ENCODE measurements around the gene RANBP9.

RANBP9 gene

DNA sequence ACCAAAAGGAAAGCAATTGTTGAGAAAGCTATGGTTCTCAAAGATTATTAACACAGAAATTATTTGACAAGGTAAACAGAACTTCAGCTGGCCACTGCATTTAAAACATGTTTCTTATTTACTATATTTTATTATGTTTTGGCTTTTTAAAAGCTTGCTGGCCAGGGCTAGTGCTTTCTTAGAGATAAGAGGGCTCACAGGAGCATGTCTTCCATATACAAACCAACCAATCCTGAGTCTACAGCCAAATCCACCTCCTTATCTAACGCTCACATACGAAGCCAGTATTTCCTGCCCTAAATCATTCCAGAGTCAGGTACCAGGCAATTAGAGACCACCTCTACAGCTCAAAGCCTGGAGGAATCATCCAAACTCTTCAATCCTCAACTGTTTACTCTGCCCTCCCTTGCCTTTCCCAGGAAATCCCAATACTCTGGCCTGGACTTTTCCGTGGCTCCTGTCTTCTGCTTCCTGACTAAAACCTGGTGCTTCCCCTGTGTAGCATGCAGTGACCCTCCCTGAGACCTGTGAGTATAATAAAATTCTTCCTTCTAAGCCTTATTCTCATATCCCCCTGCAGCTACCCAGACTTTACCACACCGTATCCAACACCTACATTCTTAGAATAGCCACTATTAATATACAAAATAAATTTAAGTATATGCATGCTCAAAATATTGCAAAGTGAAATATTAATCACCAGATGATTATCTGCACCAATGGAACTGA is 33.2 kb downstream of the RANBP9 start:
- no peak for DNase-seq (ENCODE audit: low spot score)

GRCh38 chr6:13677878-13678254 is 33.8 kb downstream of the RANBP9 start:
- DNase-seq (ENCODE audit: low spot score) = no peak

- DNase-seq (ENCODE audit: low spot score) = no peak
Measured at GRCh38 chr6:13676551-13677156, 35.0 kb downstream of the RANBP9 start.

DNA sequence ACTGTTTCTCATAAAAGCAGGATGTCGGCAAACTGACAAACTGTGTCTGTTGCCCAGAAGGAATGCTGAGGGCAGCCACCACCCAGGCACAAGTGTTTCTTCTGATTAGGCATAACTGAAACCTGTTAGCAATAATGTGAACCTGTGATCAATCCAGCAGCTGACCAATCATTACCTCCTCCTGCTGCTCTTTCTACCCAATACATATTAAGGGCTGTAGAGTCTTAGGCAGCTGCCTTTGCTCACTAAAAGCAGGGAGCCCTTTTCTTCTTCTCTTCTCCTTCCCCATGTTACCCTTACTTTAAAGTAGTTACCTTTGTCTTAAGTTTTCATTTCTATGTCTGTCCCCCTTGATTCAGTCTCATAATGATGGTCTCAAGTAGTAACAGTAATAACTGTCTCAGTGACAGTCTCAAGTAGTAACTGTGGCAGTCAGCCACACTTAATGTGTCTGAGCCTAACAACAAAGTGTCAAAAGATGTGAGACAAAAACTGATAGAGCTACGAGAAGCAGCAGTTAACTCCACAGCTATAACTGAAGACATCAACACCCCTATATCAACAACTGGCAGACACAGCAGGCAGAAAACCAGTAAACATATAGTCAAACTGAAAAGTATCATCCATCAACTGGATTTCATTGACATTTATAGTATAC is 37.0 kb downstream of the RANBP9 start:
- no peak for DNase-seq (ENCODE audit: low spot score)

- no peak for DNase-seq (ENCODE audit: low spot score)
Measured at GRCh38 chr6:13673825-13674444, 37.7 kb downstream of the RANBP9 start.

DNA sequence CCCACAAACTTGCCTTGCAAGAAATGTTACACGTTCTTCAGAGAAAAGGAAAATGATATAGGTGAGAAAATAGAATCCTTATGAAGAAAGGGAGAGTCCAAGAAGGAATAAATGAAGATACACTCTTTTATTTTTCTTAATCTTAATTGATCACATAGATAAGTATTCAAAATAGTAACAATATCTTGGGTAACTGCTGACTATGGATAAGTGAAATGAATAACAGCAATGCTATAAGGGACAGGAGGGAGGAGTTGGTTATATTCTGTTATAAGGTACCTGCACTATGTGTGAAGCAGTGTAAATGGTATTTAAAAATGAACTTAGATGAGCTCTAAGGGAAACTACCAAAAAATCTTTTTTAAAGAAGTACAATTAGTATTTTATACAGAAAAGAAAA is 38.3 kb downstream of the RANBP9 start:
- no peak for DNase-seq (ENCODE audit: low spot score)

DNA sequence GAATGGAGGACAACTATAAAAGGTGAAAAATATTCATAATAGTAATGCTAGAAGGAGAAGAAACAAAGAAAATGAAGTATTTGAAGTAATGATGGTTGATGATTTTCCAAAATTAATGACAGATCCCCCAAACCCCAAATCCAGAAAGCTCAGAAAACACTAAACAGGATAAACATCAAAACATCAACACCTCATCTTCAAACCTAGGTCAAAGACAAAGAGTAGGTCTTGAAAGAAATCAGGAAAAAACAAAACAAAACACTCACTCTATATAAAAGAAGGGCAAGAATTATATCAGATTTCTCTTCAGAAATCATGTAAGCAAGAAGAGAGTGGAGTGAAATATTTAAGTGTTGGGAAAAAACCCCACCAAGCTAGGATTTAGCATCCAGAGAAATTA is 38.7 kb downstream of the RANBP9 start:
- no peak for DNase-seq (ENCODE audit: low spot score)

GRCh38 chr6:13671548-13672127 is 40.0 kb downstream of the RANBP9 start:
- no peak for DNase-seq (ENCODE audit: low spot score)

- no peak for DNase-seq (ENCODE audit: low spot score)
Measured at GRCh38 chr6:13669476-13669875, 42.2 kb downstream of the RANBP9 start.

GRCh38 chr6:13668291-13668928 is 43.2 kb downstream of the RANBP9 start:
- no peak for DNase-seq (ENCODE audit: low spot score)

DNA sequence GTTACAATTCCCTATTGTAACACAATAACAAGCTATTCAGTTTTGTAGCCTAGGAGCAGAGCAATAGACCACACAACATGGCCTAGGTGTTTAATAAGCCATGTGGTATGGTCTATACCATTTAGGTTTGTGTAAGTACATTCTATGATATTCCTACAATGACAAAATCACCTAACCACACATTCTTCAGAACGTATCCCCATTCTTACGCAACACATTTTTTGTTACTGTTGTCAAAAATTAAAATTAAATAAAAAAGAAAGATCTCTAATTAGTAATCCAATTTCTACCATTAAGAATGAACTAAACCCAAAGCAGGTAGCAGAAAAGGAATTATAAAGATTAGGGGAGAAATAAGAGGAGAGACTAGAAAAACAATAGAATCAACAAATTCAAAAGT is 44.0 kb downstream of the RANBP9 start:
- DNase-seq (ENCODE audit: low spot score) = no peak

DNA sequence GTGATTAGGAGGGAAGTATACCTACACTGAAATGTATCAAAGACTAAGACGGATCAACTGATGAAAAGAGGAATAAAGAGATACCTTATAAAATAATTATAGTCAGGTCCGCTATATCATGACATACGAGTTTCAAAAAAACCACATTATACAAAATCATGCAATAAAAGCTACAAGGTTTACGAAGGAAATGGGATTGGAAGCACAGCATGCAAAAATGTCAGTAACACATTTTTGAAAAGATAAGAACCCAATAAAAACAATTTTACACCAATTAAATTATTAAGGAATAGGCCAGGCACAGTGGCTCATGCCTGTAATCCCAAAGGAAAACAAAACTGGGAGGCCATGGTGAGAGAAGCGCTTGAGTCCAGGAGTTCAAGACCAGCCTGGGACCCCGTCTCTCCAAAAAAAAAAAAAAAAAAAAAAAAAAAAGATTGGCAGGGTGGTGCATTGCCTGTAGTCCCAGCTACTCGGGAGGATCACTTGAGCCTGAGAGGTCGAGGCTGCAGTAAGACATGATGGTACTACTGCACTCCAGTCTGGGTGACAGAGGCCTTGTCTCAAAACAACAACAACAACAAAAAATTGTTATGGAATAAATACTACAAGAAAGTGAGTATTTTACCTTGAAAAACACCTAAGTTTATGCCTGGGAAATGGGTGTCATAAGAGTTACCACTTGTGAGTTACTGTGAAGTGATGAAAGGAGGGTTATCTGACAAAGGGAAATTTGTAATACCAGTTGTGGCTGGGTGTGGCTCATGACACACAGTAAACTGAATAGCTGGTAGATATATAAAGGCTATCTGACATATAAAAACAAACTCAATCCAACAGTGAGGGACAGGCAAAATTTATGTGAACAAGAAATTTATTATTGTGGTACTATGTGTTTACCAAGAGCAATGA is 45.2 kb downstream of the RANBP9 start:
- no peak for DNase-seq (ENCODE audit: low spot score)

GRCh38 chr6:13664703-13665352 is 46.8 kb downstream of the RANBP9 start:
- no peak for DNase-seq (ENCODE audit: low spot score)

GRCh38 chr6:13663986-13664385 is 47.6 kb downstream of the RANBP9 start:
- DNase-seq (ENCODE audit: low spot score) = no peak

GRCh38 chr6:13662651-13663334 is 48.8 kb downstream of the RANBP9 start:
- no peak for DNase-seq (ENCODE audit: low spot score)

DNA sequence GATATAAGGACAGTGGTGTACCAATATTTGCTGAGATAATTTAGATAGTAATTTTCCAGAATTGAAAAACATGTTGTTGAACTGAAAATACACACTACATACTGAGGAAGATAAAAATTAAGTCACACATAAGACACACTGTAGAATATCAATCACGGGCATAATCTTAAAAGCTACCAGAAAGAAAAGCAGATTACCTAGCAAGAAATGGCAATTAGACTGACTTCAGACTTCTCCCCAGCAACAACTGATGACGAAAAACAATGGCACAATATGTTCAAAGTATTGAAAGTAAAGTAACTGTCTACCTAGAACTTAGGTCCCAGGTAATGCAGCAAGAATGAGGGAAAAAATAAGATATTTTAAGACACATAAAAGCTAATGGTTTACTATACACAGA is 50.0 kb downstream of the RANBP9 start:
- no peak for DNase-seq (ENCODE audit: low spot score)

DNA sequence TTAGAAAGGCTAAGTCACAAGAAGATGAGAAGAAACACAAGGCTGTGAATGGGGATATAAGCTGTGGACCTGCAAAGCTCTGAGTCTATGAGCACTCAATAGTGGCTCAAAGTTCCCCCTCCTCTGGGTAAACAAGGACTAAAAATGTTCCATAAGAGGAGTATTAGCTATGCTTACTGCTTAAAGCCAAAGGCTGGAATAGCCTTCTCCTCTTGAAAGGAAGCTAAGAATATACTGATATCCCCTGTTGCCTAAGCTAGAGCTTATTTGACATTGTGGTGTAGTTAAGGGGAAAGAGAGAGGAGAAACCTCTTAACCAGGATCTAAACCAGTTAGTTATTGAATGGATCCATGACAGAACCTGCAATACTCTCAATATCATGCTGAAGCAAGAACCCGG is 50.7 kb downstream of the RANBP9 start:
- DNase-seq (ENCODE audit: low spot score) = no peak

- no peak for DNase-seq (ENCODE audit: low spot score)
Measured at GRCh38 chr6:13660273-13660672, 51.4 kb downstream of the RANBP9 start.

GRCh38 chr6:13655700-13656099 is 55.9 kb downstream of the RANBP9 start:
- DNase-seq (ENCODE audit: low spot score) = no peak

DNA sequence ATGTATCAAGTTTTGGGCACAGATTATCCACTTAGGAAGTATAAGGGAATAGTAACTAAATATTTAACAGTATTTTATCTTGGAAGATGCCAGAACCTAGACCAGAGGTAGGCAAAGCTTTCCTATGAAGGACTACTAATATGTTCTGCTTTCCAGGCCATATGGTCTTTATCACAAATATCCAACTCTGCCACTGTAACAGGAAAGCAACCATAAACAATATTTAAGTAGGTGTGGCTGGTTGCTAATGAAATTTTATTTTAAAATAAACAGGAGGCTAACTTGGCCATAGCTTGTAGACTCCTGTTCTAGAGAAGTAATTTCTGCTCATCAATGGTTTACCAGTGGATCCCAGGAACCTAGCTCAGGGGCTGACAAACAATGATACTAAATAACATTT is 57.1 kb downstream of the RANBP9 start:
- DNase-seq (ENCODE audit: low spot score) = no peak
